Measurements from ENCODE around the gene HS6ST1. TPM values are rescaled to one million over a fixed set of nuclear protein-coding genes. Genes with fewer than 3 reads are reported as not detected.

HS6ST1 gene
- total RNA-seq, 1 donor from 2014 or later = 31.1 TPM

DNA sequence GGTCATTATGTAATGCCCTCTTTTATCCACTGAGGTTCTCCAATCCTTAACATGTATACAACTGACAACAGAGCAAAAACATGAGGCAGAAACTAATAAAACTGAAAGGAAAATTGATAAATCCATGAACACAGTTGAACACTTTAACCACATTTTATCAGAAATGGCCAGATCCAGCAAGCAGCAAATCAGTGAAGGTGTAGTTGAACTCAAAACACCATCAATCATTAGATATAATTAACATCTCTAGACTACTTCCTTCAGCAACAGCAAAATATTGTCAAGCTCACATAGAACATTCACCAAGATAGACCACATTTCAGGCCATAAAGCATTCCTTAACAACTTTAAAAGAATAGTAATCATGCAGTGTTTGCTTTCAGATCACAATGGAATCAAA lies 72.9 kb downstream of the HS6ST1 start:
- H3K4me2 ChIP-seq = no peak overlapping the region
- no peaks in the 10 kb centered on the region for H3K36me3 ChIP-seq
- H3K79me2 ChIP-seq (ENCODE audit: low read depth) = no peaks in the 10 kb centered on the region
- peaks cover 19% of the 10 kb centered on the region for H3K4me1 ChIP-seq
- no peaks in the 10 kb centered on the region for H3K9me3 ChIP-seq (ENCODE audit: low read depth)
- H3F3A ChIP-seq (ENCODE audit: low read depth) = peaks cover 13% of the 10 kb centered on the region
- Mint-ChIP-seq H3K4me3 (no peak overlapping the region), H3K27ac (no peak overlapping the region), H3K27me3 (ENCODE audit: insufficient read depth, low read depth) (peaks cover 3% of the 10 kb centered on the region), H3K4me1 (peaks cover 9% of the 10 kb centered on the region), H3K9me3 (no peaks in the 10 kb centered on the region), H3K36me3 (no peaks in the 10 kb centered on the region)
- H3K9ac ChIP-seq = no peak overlapping the region
- H4K20me1 ChIP-seq (ENCODE audit: low read depth) = no peaks in the 10 kb centered on the region
- no peak overlapping the region for H3K27ac ChIP-seq
- DNase-seq (ENCODE audit: low spot score) = no peak
- no peak overlapping the region for H3K4me3 ChIP-seq
- TF ChIP-seq, protein P1, sequence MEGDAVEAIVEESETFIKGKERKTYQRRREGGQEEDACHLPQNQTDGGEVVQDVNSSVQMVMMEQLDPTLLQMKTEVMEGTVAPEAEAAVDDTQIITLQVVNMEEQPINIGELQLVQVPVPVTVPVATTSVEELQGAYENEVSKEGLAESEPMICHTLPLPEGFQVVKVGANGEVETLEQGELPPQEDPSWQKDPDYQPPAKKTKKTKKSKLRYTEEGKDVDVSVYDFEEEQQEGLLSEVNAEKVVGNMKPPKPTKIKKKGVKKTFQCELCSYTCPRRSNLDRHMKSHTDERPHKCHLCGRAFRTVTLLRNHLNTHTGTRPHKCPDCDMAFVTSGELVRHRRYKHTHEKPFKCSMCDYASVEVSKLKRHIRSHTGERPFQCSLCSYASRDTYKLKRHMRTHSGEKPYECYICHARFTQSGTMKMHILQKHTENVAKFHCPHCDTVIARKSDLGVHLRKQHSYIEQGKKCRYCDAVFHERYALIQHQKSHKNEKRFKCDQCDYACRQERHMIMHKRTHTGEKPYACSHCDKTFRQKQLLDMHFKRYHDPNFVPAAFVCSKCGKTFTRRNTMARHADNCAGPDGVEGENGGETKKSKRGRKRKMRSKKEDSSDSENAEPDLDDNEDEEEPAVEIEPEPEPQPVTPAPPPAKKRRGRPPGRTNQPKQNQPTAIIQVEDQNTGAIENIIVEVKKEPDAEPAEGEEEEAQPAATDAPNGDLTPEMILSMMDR (IDR thresholded peaks at IDR 0.05) = no peak
- no peaks in the 10 kb centered on the region for H3K27me3 ChIP-seq
- H2AFZ ChIP-seq (replicated peaks) = no peak overlapping the region

DNA sequence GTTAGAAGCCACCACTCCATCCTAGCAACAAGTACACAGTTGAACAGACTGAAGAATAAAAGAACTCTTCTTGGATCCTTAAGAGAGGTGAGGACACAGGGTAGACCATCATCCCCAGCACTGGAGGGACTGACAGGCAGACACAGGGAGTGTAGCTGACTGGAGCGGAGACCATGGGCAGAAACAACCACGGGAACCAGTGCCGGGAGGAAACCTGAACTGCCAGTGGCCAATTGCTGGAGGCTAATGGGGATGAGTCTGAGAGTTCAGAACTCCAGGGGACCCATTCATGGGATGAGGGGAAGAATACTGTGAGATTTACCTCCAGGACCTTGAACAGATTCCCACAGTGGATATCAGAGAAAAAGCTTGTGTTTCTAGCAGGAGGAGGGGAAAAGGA lies 76.8 kb downstream of the HS6ST1 start:
- Histone ChIP-seq H3K4me2 (no peak overlapping the region), H3K9me3 (ENCODE audit: low read depth) (no peaks in the 10 kb centered on the region), H4K20me1 (ENCODE audit: low read depth) (no peaks in the 10 kb centered on the region), H3K27me3 (no peaks in the 10 kb centered on the region), H3K9ac (no peak overlapping the region), H3K4me1 (peaks cover 18% of the 10 kb centered on the region), H3K79me2 (ENCODE audit: low read depth) (no peaks in the 10 kb centered on the region), H3K27ac (no peak overlapping the region), H3K36me3 (no peaks in the 10 kb centered on the region), H2AFZ (replicated peaks) (no peak overlapping the region), H3F3A (ENCODE audit: low read depth) (no peaks in the 10 kb centered on the region), H3K4me3 (no peak overlapping the region)
- no peak for TF ChIP-seq EZH2phosphoT487 (IDR thresholded peaks at IDR 0.05)
- TF ChIP-seq, protein P1 (IDR thresholded peaks at IDR 0.05) = no peak
- TF ChIP-seq EZH2 (IDR thresholded peaks at IDR 0.05) = no peak
- Mint-ChIP-seq H3K4me3 (no peak overlapping the region), H3K27me3 (ENCODE audit: insufficient read depth, low read depth) (peaks cover 3% of the 10 kb centered on the region), H3K36me3 (no peaks in the 10 kb centered on the region), H3K27ac (no peak overlapping the region), H3K9me3 (no peaks in the 10 kb centered on the region), H3K4me1 (peaks cover 13% of the 10 kb centered on the region)
- DNase-seq (ENCODE audit: low spot score) = peak; percentile 42

DNA sequence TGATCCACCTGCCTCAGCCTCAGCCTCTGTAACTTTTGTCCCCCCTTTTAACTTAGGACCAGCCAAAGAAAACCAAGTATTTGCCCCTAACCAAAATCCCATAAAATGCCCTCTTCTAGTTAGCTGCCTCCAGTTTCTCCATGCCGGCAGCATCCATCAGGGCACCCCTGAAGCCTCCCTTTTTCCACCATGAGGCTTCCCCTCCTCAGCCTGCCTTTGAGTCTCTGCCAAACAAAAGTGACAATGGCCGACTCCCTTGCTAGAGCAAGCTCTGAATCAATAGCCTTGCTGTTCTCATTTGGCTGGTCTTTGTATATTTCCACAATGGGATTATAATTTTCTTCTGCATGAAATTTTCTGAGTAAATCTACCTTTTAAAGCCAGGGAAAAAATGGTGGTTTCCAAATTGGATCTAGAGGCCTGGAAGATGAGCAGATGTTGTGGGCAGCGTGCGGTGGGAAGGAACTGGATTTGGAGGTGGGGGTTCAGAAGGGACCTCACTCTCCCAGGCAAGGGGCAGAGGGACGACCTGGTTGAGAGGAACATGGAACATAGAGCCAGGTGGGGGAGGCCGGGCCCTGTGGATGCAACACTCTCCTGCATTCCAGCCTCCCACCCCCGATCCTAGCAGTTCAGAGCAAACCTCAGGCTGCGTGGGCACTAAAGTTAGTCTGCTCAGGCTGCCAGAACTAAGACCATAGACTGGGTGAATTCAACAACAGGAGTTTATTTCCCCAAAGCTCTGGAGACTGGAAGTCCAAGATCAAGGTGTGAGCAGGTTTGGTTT lies 80.6 kb downstream of the HS6ST1 start:
- H3K27me3 Mint-ChIP-seq (ENCODE audit: insufficient read depth, low read depth) = peaks cover 8% of the 10 kb centered on the region
- no peak overlapping the region for H3K4me3 Mint-ChIP-seq
- Histone ChIP-seq H3F3A (ENCODE audit: low read depth) (no peaks in the 10 kb centered on the region), H3K4me2 (no peak overlapping the region), H3K36me3 (no peaks in the 10 kb centered on the region), H3K27ac (no peak overlapping the region), H3K79me2 (ENCODE audit: low read depth) (no peaks in the 10 kb centered on the region), H3K27me3 (peaks cover 8% of the 10 kb centered on the region), H3K9ac (no peak overlapping the region), H4K20me1 (ENCODE audit: low read depth) (no peaks in the 10 kb centered on the region), H3K4me3 (no peak overlapping the region), H3K9me3 (ENCODE audit: low read depth) (no peaks in the 10 kb centered on the region), H2AFZ (replicated peaks) (no peak overlapping the region), H3K4me1 (peaks cover 15% of the 10 kb centered on the region)
- no peaks in the 10 kb centered on the region for H3K9me3 Mint-ChIP-seq
- peaks cover 16% of the 10 kb centered on the region for H3K4me1 Mint-ChIP-seq
- no peak overlapping the region for H3K27ac Mint-ChIP-seq
- no peaks in the 10 kb centered on the region for H3K36me3 Mint-ChIP-seq
- TF ChIP-seq EZH2phosphoT487 (IDR thresholded peaks at IDR 0.05) = no peak
- no peak for DNase-seq (ENCODE audit: low spot score)

DNA sequence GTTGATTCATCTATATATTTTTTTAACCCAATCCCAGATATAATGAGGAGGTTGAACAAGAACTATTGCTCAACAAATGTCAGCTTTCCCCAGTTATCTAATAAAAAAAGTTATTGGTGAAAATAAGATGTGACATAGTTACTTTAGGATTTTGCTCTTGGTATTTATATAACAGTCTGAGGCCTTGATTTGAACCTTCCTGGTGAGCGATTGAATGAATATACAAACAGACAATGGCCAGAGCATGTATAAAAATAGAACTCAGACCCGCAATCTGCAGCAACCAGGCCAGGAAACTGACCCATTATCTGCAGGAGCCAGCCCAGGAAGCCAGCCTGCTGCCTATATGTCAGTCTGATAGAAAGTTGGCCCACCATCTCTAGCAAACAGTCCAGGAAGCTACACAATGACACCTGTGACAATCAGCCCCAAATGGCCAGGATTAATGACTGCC lies 81.6 kb downstream of the HS6ST1 start:
- H3K36me3 ChIP-seq = no peaks in the 10 kb centered on the region
- no peaks in the 10 kb centered on the region for H4K20me1 ChIP-seq (ENCODE audit: low read depth)
- H3K9me3 ChIP-seq (ENCODE audit: low read depth) = no peaks in the 10 kb centered on the region
- no peak for DNase-seq (ENCODE audit: low spot score)
- no peak overlapping the region for H3K4me3 ChIP-seq
- peaks cover 12% of the 10 kb centered on the region for H3K4me1 Mint-ChIP-seq
- H3K4me2 ChIP-seq = no peak overlapping the region
- no peaks in the 10 kb centered on the region for H3K9me3 Mint-ChIP-seq
- H3F3A ChIP-seq (ENCODE audit: low read depth) = no peaks in the 10 kb centered on the region
- no peak overlapping the region for H3K4me3 Mint-ChIP-seq
- H3K27ac Mint-ChIP-seq = no peak overlapping the region
- peaks cover 18% of the 10 kb centered on the region for H3K27me3 ChIP-seq
- no peak overlapping the region for H2AFZ ChIP-seq (replicated peaks)
- H3K36me3 Mint-ChIP-seq = no peaks in the 10 kb centered on the region
- peaks cover 11% of the 10 kb centered on the region for H3K4me1 ChIP-seq
- H3K27me3 Mint-ChIP-seq (ENCODE audit: insufficient read depth, low read depth) = peaks cover 8% of the 10 kb centered on the region
- TF ChIP-seq EZH2 (IDR thresholded peaks at IDR 0.05) (no peak), EZH2phosphoT487 (IDR thresholded peaks at IDR 0.05) (no peak)
- TF ChIP-seq, protein P1 (IDR thresholded peaks at IDR 0.05) = no peak
- no peak overlapping the region for H3K9ac ChIP-seq
- H3K79me2 ChIP-seq (ENCODE audit: low read depth) = no peaks in the 10 kb centered on the region
- no peak overlapping the region for H3K27ac ChIP-seq

Data from neural progenitor cell (in vitro differentiated cells).